Left ventricle myocardium inferior (tissue), 1 donor: ENCODE measurements around the gene C1QTNF3. TPM values are rescaled to one million over a fixed set of nuclear protein-coding genes. Genes with fewer than 3 reads are reported as not detected.

Source experiments
- DNase-seq: peaks from one replicate; pipeline ENCODE4 v3.0.0-alpha.2; 2020
- H3K27ac ChIP-seq: fragments of 200-600 bp; replicated peaks from 2 replicates; pipeline ENCODE4 v1.8.0; 2021
- H3K27me3 ChIP-seq: fragments of 200-600 bp; 2 replicates; pipeline ENCODE4 v1.8.0; 2021; ENCODE audit warnings: low read depth
- H3K36me3 ChIP-seq: fragments of 200-600 bp; 2 replicates; pipeline ENCODE4 v1.8.0; 2021
- H3K4me1 ChIP-seq: fragments of 200-600 bp; 2 replicates; pipeline ENCODE4 v1.8.0; 2021
- H3K4me3 ChIP-seq: fragments of 200-600 bp; 2 replicates; pipeline ENCODE4 v1.8.0; 2021; ENCODE audit warnings: mild to moderate bottlenecking, moderate library complexity
- H3K9me3 ChIP-seq: fragments of 200-600 bp; replicated peaks from 2 replicates; pipeline ENCODE4 v1.8.0; 2021
- intact Hi-C: fragments of 100-400 bp; cut with micrococcal nuclease; formaldehyde crosslinking; loops from one replicate; pipeline ENCODE4 v1.11.0; 2022
- total RNA-seq: library from RNA; stranded (reverse); fragmentation: NEBNext Ultra II Directional; extraction: Animal tissue kit (Norgen Biotek cat#: 25700); gene quantifications from one replicate; pipeline ENCODE4 v1.2.1, GENCODE V29; 2021
- TF ChIP-seq, protein P1 (sequence below): fragments of 200-600 bp; IDR thresholded peaks from 2 replicates; pipeline ENCODE4 v1.8.0; 2021; ENCODE audit warnings: antibody characterized with exemption, mild to moderate bottlenecking, borderline replicate concordance
- donor health status: DM: no; HTN: yes; CAD: no; lungs with severe emphysema.

Gene C1QTNF3
- total RNA-seq, 1 donor from 2014 or later = 0.49 TPM

DNA sequence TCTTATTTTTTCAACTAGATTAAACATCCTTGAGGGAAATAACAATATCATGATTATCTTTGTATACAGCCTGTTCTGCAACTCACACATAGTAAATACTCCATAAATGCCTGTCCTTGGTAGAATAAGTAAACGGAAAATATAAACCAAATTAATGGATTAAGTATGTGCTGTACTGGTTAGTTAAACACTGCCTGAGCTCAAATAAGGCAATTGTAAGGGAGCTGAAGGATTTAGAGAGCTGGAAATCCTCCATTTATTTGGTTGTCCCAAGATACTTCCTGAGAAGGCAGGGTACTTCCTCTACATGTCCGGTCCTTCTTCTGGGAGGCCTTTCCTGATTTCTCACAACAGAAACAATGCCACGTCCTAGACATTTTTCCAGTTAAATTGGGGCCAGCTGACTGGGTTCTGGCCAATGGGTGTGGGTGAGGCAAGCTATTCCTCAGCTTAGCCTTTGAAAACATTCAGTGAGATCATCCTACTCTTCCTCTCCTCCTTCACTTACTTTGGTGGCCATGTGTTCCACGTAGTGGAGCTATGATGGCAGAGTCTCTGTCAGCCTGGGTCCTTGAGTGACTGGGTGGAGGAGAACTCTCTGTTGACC lies 8.5 kb upstream of the C1QTNF3 start:
- no peaks in the 10 kb centered on the region for H3K9me3 ChIP-seq
- H3K4me1 ChIP-seq = peaks cover 36% of the 10 kb centered on the region
- TF ChIP-seq, protein P1, sequence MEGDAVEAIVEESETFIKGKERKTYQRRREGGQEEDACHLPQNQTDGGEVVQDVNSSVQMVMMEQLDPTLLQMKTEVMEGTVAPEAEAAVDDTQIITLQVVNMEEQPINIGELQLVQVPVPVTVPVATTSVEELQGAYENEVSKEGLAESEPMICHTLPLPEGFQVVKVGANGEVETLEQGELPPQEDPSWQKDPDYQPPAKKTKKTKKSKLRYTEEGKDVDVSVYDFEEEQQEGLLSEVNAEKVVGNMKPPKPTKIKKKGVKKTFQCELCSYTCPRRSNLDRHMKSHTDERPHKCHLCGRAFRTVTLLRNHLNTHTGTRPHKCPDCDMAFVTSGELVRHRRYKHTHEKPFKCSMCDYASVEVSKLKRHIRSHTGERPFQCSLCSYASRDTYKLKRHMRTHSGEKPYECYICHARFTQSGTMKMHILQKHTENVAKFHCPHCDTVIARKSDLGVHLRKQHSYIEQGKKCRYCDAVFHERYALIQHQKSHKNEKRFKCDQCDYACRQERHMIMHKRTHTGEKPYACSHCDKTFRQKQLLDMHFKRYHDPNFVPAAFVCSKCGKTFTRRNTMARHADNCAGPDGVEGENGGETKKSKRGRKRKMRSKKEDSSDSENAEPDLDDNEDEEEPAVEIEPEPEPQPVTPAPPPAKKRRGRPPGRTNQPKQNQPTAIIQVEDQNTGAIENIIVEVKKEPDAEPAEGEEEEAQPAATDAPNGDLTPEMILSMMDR = no peak
- intact Hi-C loops = no loop called here
- DNase-seq = no peak
- H3K27ac ChIP-seq = no peak overlapping the region
- H3K4me3 ChIP-seq = no peak overlapping the region
- H3K36me3 ChIP-seq = peaks cover 6% of the 10 kb centered on the region
- H3K27me3 ChIP-seq = no peaks in the 10 kb centered on the region

DNA sequence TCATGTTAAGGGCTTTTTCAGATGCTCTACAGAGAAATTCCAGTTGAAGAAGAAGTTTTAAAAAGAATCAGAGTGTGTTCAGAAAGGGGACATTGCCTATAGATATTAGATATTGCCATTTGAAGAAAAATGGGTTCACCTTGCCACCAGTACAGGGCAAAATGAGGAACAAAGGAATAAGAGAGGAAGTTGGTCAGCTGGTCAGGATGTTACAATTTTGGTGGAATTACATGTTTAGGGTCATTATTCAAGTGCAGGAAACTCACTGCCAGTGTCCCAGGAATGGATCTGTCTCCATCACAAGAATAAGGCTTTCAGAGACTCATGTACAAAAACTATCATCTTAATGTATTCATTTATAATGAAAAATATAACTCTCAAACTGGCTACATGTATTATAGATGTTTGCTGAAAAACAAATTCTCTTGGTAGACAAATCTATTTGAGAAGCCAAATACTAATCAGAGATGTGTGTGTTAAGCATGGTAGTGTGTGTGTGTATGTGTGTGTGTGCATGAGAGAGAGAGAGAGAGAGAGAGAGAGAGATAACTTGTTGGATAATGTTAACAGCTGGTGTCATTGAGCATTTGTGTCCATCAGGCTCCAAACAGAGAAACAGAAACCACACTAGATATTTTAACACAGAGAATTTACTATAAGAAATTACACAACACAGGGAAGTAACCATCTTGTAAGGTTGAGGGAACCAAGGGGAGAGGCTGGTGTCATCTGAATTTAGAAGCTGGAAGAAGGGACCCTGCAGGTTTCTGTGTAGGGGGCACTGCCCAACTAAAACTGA lies 5.0 kb upstream of the C1QTNF3 start:
- intact Hi-C loops = no loop called here
- TF ChIP-seq, protein P1 = no peak
- Histone ChIP-seq H3K4me1 (peaks cover 47% of the 10 kb centered on the region), H3K36me3 (peaks cover 6% of the 10 kb centered on the region), H3K27ac (no peak overlapping the region), H3K9me3 (no peaks in the 10 kb centered on the region), H3K27me3 (no peaks in the 10 kb centered on the region), H3K4me3 (no peak overlapping the region)
- no peak for DNase-seq

DNA sequence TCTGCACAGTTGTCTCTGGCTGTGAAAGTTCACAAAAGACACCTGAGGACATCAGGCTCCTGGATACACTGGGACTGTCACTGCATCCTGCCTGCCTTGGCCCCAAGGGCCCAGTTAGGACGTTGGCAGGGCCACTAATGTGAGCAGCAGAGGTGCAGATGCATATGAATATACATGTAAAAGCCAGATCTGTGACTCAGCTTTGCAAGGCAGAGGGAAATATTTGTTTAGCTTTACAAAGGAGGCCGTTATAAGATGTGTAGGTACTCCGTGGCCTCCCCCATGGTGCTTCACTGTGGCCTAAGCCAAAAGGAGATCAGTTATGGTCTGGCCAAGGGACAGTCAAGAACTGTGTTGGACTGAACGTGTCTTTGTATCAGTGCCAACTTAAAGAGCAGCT lies 4.1 kb upstream of the C1QTNF3 start:
- Histone ChIP-seq H3K36me3 (peaks cover 6% of the 10 kb centered on the region), H3K27ac (no peak overlapping the region), H3K4me3 (no peak overlapping the region), H3K4me1 (peaks cover 47% of the 10 kb centered on the region), H3K27me3 (no peaks in the 10 kb centered on the region), H3K9me3 (no peaks in the 10 kb centered on the region)
- intact Hi-C loops = no loop called here
- DNase-seq = no peak
- TF ChIP-seq, protein P1 = no peak

DNA sequence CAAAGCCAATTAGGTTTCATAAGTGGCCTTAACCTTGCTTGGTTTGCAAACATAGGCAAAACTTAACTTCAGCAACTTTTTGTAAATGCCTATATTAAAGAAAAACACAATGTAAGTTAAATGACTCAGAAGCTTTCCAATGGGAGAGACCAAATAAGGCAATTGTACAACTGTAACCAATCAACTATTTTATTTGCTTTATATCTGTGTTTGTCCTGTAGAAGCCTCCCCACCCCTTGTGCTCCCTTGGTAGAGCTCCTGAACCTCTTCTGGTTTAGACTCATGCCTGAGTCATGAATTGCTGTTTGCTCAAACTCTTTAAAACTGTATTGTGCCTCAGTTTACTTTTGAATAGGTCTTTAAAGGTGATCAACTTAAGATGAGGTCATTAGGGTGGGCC lies 3.0 kb upstream of the C1QTNF3 start:
- intact Hi-C loops = no loop called here
- H3K4me3 ChIP-seq = no peak overlapping the region
- peaks cover under 1% of the 10 kb centered on the region for H3K36me3 ChIP-seq
- H3K4me1 ChIP-seq = peaks cover 51% of the 10 kb centered on the region
- H3K27ac ChIP-seq = no peak overlapping the region
- no peak for DNase-seq
- no peaks in the 10 kb centered on the region for H3K27me3 ChIP-seq
- H3K9me3 ChIP-seq = no peaks in the 10 kb centered on the region
- TF ChIP-seq, protein P1 = no peak

DNA sequence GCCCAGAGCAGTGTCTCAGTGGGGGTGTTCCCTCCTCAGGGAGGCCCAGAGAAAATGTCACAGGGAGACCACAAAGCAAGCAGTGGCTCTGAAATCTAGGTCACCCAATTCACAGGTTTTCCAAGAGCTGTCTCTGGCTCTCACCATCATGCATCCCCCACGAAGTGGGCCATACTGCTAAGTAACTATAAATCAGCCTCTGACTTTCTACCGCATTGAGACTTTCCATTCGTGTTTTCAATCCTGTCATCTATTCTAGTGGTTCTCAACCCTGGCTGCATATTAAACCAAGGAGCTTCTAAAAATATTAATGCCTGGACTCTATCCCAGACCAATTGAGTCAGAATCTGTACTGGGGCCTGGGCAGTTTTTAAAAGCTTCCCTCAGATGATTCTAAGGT lies 2.0 kb upstream of the C1QTNF3 start:
- no peaks in the 10 kb centered on the region for H3K36me3 ChIP-seq
- TF ChIP-seq, protein P1 = no peak
- no peaks in the 10 kb centered on the region for H3K9me3 ChIP-seq
- no peak overlapping the region for H3K4me3 ChIP-seq
- DNase-seq = no peak
- peak overlapping the region; percentile 56 for H3K27ac ChIP-seq
- intact Hi-C loops = no loop called here
- peaks cover 51% of the 10 kb centered on the region for H3K4me1 ChIP-seq
- no peaks in the 10 kb centered on the region for H3K27me3 ChIP-seq
